Cerebellar nuclear complex (tissue), 1 donor: ENCODE measurements around the gene GRAMD1B.
A peak's percentile ranks its signal among the peaks of the same experiment; 100 is the strongest.
"Not testable (repeated sequence)": the region's sequence is repeated elsewhere in the genome, so short reads cannot be mapped to it uniquely, and the experiment has no call there.

Experiments
- DNase-seq, 2 experiments: peaks; one replicate each; lab custom pipeline; 2025; lab: John Stamatoyannopoulos, UW

GRAMD1B gene

DNA sequence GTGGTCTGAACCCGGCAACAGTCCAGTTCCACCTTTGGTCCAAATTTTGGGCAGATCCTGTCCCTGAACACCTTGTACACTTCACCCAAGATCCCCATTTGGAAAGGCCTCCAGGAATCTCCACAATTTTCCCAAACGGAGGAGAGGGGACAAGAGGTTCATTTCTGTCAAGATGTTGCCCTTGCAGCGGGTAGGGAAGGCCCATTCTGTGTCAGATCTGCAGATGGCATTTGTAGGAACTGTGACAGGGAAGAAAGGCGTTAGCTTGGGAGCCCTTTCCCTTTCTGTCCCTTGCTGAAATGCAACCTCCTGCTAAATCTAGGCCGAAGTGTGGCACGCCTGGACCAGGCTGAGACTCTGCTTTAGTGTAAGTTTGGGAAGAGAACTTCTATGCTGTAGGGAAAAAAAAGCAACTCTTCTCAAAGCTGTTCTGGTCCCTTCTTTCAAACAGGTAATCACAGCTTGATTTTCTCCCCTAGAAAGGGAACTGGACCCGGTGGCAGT lies 138.3 kb downstream of the GRAMD1B start:
- no peak for DNase-seq

DNA sequence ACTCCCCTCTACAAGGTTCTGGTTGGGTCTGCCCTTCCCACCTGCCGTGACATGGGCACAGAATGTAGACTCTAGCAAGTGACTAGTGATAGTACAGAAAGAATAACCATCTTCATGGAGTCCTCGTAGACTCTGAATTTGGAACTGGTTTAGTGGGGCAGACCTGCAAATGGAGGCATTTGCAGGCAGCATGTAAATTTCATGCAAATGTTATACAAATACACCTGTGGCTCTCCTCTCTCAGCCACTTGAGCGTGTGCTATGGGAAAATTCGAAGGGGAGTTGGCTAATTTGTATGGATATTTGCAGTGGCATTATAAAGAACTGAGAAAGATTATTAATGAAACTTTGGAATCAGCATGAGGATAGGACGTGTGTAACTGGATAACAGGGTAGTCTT lies 139.3 kb downstream of the GRAMD1B start:
- DNase-seq, result no peak

DNA sequence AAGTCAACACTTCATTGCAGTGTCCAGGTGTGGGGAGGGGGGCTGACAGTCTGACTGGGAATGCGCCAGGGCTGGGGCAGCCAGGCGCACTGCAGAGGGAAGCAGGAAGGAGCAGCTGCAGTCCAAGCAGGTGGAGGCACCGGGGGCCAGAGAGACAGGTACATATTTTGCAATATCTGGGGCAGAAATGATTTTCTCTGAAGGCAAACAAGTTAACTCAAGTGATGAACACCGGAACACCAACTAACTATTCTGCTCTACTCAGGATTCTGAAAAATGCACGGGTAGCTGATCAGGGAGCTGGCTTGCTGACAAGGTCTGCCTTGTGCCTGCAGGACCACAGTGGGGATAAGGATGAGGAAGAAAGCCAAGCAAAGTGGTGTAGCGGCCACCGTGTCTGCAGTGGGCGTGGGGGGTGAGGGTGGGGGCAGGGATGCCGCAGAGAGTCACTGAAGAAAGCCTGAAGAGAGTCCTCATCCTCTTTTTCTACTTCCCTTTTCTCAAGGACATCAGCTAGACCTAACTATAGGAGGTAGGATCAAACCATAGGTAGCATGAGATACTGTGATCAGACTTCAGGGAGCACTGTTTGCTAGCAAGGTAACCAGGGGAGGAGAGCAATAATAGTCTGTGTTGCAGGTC lies 141.0 kb downstream of the GRAMD1B start:
- no peak for DNase-seq

DNA sequence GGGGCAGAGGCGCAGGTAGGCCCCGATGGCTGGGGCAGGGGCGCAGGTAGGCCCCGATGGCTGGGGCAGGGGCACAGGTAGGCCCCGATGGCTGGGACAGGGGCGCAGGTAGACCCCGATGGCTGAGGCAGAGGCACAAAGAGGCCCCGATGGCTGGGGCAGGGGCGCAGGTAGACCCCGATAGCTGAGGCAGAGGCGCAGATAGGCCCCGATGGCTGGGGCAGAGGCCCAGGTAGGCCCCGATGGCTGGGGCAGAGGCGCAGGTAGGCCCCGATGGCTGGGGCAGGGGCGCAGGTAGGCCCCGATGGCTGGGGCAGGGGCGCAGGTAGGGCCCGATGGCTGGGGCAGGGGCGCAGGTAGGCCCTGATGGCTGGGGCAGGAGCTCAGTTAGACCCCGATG lies 142.7 kb downstream of the GRAMD1B start:
- DNase-seq, result not testable (repeated sequence)

DNA sequence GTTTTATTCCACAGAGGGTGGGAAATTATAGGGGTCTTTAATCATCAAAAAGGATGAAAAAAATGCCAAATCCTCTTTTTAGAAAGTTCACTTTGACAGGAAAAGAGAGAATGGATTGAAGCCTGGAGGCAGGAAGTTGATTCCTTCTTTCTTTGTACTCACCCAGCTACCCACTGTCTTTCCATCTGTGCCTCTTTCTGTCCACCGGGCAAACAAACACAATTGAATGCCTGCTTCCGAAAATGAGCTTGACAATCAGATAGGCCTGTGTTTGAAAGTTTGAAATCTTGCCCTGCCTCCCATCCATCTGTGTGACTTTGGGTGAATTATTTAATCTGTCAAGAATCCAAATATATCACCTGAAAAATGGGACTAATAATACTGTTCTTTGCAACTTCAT lies 143.2 kb downstream of the GRAMD1B start:
- DNase-seq, result peak; percentile 29 to 81

DNA sequence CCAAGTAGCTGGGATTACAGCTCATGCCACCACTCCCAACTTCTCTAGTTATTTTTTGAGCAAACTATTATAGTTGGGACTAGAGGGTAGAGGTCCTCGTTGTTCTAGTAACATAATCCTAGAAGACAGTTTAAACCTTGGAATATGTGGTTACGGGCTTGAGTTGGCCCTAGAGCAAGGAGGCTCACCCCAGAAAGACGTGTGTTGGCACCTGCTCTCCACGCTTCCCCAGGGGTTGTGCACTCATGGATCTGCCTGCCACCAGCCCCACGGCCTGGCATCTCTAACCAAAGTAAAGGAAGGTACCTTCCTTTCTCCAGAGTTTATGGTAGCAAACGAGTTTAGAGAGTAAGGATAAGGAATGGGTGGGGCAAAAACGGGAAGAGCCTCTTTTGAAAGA lies 145.4 kb downstream of the GRAMD1B start:
- no peak for DNase-seq

DNA sequence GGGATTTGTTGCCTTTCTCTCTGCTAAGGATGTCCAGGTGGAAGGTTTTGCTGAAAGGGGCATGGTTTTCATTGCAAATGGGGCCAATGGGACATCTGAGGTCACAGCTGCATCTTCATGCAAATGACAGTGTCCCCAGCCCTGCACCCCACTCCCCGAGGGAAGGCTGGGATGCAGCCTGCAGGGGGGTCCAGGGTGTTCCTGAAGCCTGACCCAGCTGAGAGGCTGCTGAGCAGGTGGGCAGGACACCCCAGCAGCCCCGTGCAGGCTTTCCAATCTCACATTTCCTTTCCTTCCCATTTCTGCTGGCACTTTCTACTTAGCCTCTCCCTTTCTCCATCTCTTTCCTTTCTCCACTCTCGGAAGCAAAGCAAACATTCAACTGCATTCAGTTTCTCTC lies 146.0 kb downstream of the GRAMD1B start:
- no peak for DNase-seq

DNA sequence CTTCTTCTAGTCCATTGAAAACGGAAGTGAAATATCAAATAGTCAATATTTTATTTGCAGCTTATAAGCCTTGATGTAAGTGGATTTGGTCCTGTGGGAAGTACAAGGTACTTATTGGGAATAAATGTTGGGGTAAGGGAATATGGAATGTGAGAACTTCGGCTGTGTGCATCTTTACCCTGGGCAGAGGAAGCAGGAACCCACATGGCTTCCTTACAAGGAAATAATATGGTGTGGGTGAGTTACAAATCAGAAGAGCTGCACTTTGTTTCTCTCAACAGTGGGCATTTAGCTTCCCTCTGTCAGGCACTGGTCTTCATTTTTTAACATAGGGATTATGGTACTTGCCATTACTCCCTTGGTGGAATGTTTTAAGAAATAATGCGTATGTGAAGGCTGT lies 146.4 kb downstream of the GRAMD1B start:
- no peak for DNase-seq

DNA sequence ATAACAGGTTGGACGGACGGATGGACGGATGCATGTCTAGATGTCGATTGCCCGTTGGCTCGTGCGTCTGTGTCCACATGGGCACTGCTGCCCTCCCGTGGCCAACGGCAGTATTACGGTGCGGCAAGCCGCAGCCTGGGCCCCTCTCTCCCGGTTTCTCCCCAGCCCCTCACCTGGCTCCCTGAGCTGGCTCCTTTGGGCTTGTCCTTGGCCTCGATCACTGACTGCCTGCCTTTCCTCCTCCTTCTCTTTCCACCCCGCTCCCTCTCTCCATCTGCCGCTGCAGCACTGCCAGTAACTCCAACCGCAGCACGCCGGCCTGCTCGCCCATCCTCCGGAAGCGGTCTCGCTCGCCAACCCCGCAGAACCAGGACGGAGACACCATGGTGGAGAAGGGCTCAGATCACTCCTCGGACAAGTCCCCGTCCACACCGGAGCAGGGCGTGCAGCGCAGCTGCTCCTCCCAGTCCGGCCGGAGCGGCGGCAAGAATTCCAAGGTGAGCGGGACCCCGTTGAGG lies 147.1 kb downstream of the GRAMD1B start:
- peak; percentile 79 to 84 for DNase-seq

DNA sequence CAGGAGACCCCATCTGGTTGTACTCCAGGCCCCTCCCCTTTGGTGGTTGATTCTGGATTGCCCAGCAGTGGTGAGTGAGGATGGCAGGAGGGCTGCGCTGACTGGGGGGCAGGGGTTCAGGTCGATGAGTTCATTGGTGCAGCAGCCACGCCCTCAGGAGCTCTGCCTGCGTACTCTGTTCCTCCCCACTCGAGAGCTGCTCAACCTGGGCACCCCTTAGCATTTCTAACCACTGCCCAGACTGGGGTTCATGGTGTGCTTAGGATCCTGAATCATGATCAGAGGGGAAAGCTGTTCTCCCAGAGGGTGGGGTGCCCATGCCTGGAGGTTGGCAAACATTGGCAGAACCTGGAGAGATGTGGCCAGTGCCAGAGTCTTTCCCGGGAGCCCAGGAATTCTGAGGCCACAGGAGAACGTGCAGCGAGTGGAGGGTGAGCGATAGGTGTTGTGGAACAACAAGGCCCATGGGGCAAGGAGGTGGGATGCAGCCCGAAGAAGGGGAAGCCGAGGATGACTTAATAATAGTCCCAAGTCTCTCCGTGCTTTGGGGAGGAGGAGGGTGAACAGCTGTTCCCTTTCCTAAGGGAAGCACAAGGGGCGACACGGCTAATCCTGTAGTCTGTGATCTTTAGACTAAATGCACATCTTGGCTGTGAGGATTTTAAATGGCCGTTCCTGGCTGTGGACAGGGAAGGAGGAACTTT lies 148.9 kb downstream of the GRAMD1B start:
- no peak for DNase-seq

DNA sequence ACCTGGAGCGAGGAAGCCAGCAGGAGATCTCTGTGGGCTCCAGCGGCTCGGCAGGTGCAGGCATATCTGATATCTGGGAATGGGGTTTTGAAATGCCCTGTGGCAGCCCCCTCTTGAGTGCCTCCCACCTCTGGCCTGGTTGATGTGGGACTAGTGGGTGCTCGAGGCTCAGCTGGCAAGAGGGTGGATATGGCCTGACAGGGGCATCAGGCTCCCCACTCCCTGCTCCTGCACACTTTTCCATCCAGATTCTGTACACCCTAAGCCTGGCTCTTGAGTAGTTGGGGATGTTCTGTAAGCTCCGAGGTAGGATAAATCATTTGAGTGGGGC lies 149.4 kb downstream of the GRAMD1B start:
- DNase-seq, result no peak

DNA sequence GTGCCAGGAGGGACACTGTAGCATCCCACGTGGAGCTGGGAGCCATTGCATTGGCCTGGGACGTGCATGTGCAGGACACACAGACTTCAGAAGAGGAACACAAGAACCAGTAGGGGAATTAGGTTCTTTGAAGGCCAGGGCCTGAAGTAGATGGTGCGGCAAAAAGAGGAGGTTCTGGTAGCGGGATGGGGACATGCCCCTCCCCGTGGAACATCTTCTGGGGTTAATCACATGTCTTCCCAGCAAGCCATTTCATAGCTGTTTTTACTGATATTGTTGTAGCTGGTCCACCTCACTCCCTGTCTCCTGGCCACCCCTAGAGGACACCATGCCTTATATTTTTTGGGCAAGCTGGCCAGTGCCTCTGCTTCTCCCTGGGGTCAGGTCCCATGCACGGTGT lies 150.1 kb downstream of the GRAMD1B start:
- DNase-seq, result no peak

DNA sequence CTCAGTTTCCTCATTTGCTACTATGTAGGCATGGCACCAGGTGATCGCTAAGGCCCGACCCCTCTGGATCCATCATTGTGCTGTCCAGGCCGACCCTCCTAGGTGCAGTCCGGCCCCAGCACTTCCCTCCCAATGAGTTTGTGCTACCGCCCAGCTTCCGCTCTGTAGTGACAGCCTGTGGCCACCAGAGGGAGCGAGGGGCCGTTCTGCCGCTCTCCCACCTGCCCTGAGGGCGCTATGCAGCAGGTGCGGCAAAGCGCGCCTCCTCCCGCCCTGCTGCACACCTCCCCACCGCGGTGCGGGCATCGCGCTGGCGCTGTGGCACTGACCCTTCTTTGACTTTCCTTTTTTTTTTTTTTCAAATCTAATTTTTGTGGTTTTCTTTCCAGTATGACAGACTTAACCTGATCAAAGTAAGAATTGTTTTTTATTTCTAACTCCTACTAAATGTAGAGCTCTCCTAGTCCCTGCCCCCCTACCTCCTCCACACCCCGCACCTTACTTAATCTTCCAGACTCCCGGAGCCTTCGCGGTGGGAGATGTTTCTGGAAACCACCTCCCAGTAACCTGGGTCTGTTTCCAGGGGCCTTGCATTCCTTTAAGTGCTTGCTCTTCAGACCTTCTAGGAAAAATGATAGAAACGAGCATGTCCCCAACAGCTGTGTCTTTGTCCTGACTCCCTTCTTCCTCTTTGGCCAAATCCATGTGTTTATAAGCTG lies 150.6 kb downstream of the GRAMD1B start:
- peak in 1 of 2 experiments; percentile 56 for DNase-seq

DNA sequence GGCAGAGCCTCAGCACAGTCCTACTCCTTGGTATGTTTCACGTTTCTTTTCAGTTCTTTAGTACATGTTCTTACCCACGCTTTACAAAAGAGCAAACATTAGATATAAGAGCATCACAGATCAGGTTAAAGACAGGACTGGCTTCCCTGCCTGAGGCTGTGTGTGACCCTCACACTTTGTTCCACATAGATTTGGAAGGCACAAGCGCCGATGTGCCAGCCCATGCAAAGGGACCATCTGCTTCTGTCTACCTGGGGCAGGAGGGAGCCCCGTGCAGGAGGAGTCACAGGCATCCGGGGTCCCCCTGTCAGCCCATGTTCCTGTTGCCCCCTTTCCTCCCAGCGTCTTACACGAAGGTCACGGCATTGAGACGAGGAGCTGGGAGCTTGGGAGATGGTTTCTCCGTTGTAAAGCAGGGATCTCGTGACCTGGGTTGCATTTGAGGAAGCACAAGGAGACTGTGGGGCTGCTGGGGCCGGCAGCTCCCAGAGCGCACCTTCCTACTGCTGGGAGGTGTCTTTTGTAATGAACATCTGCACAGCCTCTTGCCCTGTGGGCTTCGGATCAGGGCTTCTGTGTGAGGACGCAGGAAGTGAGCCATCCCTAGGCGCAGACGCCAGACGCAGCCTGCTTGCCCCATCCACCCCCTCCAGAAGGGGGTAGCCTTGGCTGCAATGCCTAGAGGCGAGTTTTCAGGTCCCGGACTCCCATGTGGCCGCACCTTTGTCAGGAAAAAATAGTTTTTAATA lies 151.8 kb downstream of the GRAMD1B start:
- no peak for DNase-seq

DNA sequence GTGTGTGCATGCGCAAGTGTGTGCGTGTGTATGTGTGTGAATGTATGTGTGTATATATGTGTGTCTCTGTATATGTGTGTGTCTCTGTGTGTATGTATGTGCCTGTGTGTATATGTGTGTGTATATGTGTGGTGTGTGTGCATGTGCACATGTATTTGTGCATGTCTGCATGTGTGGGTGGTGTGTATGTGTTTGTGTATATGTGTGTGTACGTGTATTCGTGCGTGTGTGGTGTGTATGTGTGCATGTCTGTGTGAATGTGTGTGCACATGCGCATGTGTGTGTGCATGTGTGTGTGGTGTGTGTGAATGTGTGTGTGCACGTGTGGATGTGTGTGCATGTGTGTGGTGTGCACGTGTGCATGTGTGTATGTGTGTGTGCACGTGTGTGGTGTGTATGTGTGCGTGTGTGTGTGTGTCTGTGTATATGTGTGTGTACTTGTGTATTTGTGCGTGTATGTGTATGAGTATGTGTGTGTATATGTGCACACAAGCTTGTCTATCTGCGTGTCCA lies 153.0 kb downstream of the GRAMD1B start:
- DNase-seq, result no peak

DNA sequence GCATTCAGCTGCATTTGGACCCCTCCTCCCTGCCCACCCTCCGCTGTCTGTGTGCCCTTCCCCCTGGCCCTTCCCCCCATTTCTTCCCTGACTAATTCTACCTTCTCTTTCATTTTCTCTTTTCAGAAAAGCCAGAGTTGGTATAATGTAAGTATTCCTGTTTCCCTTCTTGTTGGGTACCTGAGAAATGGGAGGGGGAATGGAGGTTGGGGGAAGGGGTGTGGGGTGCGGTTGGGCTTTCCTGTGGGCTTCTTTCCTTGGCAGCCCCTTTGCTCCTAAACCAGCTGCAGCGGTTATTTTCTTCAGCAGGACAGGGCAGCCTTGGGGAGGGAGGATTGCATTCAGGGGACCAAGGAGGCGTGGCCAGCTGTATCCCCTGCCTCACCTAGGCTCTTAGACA lies 154.1 kb downstream of the GRAMD1B start:
- DNase-seq, result no peak

DNA sequence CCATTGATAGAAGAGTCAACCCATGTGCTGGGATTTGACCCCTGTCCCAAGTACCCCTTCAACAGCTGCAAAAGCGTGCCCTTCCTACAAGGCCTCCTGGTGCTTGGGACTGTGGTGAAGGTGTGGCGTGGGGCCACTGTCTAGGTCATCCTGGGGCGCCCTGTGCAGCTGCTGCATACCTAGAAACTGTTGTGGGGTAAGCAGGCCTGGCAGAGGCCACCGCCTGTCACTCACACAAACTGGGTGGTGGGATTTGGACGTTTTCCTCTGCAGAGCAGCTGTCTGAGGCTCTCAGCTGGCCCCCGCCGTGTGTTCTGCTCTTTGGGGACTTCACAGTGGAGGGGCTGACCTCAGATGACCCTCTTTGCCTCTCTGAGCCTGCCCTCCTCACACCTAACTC lies 154.7 kb downstream of the GRAMD1B start:
- DNase-seq, result no peak

DNA sequence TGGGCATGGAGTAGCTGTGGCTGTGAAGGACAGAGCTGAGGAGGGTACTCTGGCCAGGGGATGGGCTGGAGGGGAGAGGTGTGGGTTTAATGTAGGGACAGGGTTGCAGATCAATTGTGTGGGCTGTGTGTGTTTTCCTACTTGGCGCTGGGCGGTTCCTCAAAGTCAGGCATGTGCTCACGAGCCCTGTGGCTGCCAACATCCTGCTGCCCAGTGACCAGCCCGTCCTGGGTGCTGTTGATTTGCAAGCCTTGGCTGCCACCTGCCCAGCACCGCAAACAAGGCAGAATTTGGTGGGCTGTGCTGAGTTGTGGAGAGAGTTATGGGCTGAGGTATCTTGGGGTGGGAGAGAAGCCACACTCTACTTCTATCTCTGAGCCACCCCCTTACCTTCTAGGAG lies 155.1 kb downstream of the GRAMD1B start:
- no peak for DNase-seq

DNA sequence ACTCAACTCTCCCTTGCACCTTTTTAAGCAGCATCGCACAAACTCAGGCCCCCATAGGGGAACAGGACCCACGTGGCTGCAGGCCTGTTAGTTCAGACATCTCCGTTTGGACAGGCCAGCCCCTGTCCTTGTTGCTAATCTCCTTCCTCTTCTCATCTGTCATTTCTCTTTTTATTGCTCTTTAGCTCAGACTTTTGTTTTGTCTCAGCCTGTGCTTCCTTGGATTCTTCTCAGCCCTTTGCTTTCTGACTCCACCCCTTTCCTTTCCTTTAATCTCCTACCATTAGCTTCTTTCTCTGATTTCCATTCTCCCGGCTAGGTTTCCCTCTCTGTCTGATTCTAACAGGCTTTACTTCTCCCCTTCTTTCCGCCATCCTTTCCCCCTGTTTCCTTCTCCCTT lies 155.6 kb downstream of the GRAMD1B start:
- no peak for DNase-seq

DNA sequence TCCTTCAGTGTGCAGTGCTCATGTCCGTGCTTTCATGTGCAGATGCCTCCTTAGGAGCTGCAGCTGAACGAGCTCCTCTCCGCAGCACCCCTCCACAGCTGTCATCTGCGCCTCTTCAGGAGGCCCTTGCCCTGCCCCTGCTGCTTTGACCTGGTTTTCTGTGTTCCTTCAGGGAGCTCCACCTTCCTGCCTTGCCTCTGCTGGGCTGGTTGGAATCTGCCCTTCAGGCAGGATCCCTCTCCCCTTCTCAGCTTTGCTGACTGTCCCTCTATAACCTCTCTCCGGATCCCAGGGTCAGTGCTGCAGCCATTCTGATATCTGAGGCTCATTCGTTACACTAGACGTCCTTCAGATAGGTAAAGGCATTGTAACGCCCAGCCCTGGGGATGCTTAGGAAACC lies 156.5 kb downstream of the GRAMD1B start:
- no peak for DNase-seq

DNA sequence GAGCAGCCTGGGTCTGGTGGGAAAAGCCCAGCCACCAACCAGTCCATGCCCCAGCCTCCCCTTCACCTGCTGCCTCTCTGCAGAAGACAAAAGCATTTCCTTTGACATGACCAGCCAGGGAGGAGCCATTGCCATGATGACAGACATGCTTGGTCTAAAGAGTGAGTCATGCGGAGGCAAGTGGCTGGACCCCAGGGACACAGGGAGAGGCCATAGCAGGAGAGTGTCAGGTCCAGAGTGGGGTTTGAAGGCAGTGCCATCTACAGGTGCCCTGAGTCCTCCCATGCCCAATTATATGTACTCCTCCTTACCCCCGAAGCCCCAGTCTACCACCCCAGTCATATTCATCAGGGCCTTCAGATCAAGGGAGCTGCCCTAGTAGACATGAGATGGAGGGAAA lies 157.0 kb downstream of the GRAMD1B start:
- no peak for DNase-seq

DNA sequence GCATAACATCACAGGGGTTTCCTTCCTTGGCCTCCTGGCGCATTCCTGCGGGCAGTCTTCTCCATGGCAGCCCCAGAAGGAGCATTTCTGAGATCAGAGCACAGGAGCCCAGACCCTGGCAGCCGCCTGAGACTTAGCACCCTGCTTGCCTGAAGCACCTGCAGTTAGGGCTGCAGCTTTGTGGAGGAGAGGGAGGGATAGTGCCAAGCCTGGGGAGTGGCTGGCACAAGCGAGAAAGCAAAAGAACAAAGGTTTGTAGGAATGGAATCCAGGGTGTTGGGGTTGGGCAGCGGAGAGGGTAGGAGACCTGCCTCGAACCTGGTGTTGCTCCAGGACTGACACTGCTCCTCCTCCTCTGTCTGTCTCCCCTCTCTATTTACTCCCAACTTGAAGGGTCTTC lies 157.5 kb downstream of the GRAMD1B start:
- no peak for DNase-seq
